ENCODE data around the gene TXNRD3.

DNA sequence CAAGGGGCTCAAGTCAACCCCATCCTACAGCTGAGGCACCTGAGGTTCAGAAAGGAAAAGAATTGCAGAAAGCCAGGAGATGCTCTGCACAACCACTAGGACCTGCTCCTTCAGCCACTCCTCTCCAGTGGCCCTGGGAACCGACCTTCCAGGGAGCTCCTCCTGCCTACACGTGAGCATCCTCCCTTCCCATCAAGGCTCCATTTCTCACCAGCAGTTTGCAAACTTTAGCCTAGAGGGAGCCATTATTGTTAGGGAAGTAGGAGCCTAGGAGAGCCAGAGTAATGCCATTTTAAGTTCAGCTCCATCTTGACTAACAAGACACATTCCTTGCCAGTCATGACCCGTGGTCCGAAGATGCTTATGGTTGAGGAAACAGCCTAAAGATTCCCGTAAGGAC is 37.9 kb upstream of the TXNRD3 start:
- TF ChIP-seq POLR2AphosphoS5 (IDR thresholded peaks at IDR 0.05) (no peak), POLR2A (IDR thresholded peaks at IDR 0.05) (no peak)
- TF ChIP-seq, protein P1, sequence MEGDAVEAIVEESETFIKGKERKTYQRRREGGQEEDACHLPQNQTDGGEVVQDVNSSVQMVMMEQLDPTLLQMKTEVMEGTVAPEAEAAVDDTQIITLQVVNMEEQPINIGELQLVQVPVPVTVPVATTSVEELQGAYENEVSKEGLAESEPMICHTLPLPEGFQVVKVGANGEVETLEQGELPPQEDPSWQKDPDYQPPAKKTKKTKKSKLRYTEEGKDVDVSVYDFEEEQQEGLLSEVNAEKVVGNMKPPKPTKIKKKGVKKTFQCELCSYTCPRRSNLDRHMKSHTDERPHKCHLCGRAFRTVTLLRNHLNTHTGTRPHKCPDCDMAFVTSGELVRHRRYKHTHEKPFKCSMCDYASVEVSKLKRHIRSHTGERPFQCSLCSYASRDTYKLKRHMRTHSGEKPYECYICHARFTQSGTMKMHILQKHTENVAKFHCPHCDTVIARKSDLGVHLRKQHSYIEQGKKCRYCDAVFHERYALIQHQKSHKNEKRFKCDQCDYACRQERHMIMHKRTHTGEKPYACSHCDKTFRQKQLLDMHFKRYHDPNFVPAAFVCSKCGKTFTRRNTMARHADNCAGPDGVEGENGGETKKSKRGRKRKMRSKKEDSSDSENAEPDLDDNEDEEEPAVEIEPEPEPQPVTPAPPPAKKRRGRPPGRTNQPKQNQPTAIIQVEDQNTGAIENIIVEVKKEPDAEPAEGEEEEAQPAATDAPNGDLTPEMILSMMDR (IDR thresholded peaks at IDR 0.05): no peak

Measured in breast epithelium (tissue), 3 donors.